NCI-H146 treated with DMSO at 0.1 percent for 48 hours (cell line): ENCODE results near the gene SLC25A47.
"Not testable (repeated sequence)": the region's sequence is repeated elsewhere in the genome, so short reads cannot be mapped to it uniquely, and the experiment has no call there.

Experiments
- DNase-seq: peaks from one replicate; lab custom pipeline; 2025; ENCODE audit not compliant: unreplicated experiment; lab: John Stamatoyannopoulos, UW

The SLC25A47 gene

GRCh38 chr14:100323121-100323941 is at the start of gene SLC25A47:
TSS of gene SLC25A47 (plus strand) at chr14:100323339. CDS start at chr14:100323415, 76 bp downstream.
- no peak for DNase-seq

GRCh38 chr14:100274250-100274649 is 48.9 kb upstream of the SLC25A47 start:
- no peak for DNase-seq

GRCh38 chr14:100275214-100275613 is 47.9 kb upstream of the SLC25A47 start:
- no peak for DNase-seq

GRCh38 chr14:100278702-100279101 is 44.4 kb upstream of the SLC25A47 start:
- no peak for DNase-seq

- DNase-seq = no peak
Measured at GRCh38 chr14:100279133-100279532, 44.0 kb upstream of the SLC25A47 start.

- no peak for DNase-seq
Measured at GRCh38 chr14:100279563-100279962, 43.6 kb upstream of the SLC25A47 start.

- no peak for DNase-seq
Measured at GRCh38 chr14:100281286-100282082, 41.7 kb upstream of the SLC25A47 start.

- DNase-seq = no peak
Measured at GRCh38 chr14:100282083-100282350, 41.1 kb upstream of the SLC25A47 start.

- no peak for DNase-seq
Measured at GRCh38 chr14:100282766-100283419, 40.2 kb upstream of the SLC25A47 start.

GRCh38 chr14:100283436-100283835 is 39.7 kb upstream of the SLC25A47 start:
- not testable (repeated sequence) for DNase-seq

- no peak for DNase-seq
Measured at GRCh38 chr14:100283984-100284881, 38.9 kb upstream of the SLC25A47 start.

- no peak for DNase-seq
Measured at GRCh38 chr14:100285021-100285912, 37.9 kb upstream of the SLC25A47 start.

- DNase-seq = no peak
Measured at GRCh38 chr14:100285913-100286400, 37.2 kb upstream of the SLC25A47 start.

GRCh38 chr14:100286484-100287191 is 36.5 kb upstream of the SLC25A47 start:
- no peak for DNase-seq

- DNase-seq = no peak
Measured at GRCh38 chr14:100287202-100287997, 35.7 kb upstream of the SLC25A47 start.

- not testable (repeated sequence) for DNase-seq
Measured at GRCh38 chr14:100287998-100288295, 35.2 kb upstream of the SLC25A47 start.

GRCh38 chr14:100288382-100289185 is 34.6 kb upstream of the SLC25A47 start:
- no peak for DNase-seq
